Measurements from ENCODE around the gene SP3. TPM values are rescaled to one million over a fixed set of nuclear protein-coding genes. Genes with fewer than 3 reads are reported as not detected.

SP3 gene
- total RNA-seq, 1 donor from 2014 or later = 104 TPM

GRCh38 chr2:173997269-173997668, 32.1 kb upstream of the SP3 start:
- peak; percentile 71 for DNase-seq (ENCODE audit: low spot score)

GRCh38 chr2:173996766-173997165, 31.6 kb upstream of the SP3 start:
- no peak for DNase-seq (ENCODE audit: low spot score)

DNA sequence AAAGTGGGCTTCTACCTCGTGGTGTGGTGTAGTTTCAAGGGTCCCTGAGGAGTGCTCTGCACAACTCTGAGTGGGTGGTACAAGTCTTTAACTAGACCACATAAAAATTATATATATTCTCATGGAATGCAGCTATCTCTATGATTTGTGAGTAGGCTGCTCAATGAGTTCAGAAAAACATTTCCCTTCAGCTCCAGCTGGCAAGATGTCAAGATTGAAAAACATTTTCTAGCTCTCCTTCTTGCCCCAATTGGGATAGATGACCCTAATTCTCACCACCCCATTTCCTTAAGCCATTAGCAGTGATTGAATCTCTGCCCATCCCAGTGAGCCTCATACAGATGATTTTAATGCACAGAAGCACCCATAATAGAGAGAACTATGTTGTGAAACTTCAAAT, 28.3 kb upstream of the SP3 start:
- no peak for DNase-seq (ENCODE audit: low spot score)

DNA sequence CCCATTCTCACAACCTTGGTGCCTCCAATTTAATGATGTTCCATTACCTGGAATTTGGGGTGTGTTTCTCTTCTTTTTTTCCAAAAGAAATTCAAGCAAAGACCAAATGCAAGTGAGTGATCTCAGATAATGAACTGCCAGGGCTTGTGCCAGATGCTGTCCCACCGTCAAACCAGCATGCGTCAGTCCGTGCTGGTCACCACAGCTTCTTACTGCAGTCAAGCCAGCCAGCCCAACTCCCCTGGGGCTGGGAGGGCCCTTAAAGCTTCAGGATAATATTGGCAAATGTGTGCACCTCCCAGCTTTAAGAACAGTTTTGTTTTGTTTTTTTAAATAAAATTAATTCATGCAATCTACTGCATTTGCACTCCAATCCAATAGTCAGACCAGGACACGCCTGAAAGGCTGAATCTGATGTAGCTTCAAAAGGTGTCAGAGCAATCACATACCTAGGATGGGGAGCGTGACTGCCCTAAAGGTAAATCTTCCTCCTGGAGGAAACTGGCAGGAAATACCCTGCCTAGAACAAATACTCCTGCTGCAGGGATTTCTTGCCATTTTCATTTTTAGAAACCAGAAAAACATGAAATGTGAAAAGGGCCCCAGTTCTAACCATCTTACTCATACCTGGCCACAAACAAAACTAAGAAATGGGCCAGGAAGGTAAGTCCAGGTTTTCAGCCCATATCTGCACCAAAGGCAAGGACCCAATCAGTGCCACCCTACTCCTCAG, 26.8 kb upstream of the SP3 start:
- DNase-seq (ENCODE audit: low spot score) = no peak

- peak; percentile 85 for DNase-seq (ENCODE audit: low spot score)
Observed at GRCh38 chr2:173990970-173991819, 26.0 kb upstream of the SP3 start.

GRCh38 chr2:173990245-173990644, 25.1 kb upstream of the SP3 start:
- no peak for DNase-seq (ENCODE audit: low spot score)

DNA sequence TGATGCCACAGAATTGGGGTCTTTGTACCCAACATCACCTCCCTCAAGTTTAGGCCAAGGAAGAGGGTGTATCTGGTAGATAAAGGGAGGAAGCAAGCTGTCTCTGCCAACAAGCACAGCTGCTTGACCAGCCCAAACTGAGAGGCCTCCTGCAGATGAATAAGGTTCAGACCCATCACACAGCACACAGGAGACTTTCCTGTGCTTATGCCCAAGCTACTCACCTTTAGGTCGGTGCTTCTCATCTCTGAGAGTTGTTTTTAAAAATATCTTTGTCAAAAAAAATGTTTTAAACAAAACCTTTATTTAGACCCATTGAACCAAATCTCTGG, 24.7 kb upstream of the SP3 start:
- DNase-seq (ENCODE audit: low spot score) = no peak

- DNase-seq (ENCODE audit: low spot score) = no peak
Observed at GRCh38 chr2:173989160-173989883, 24.1 kb upstream of the SP3 start.

- DNase-seq (ENCODE audit: low spot score) = no peak
Observed at GRCh38 chr2:173986805-173987204, 21.6 kb upstream of the SP3 start.

DNA sequence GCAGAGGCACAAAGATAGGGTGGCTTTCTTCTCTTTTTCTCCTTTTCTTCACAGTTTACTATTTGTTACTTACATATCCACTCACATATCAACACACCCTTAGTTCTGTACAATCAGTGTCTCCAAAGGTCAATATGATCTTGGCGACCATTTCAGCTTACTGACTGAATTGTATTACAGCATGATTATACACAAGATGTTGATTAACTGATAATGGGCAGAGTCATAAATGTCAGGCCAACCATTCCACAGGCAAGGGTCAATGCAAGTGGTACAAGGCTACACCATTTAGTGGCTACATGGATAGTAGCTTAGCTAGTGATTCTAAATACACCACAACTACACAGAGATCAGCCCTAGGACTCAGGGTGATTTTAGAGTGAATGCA, 20.4 kb upstream of the SP3 start:
- DNase-seq (ENCODE audit: low spot score) = no peak

GRCh38 chr2:173984866-173985604, 19.9 kb upstream of the SP3 start:
- DNase-seq (ENCODE audit: low spot score) = no peak

GRCh38 chr2:173983391-173983871, 18.3 kb upstream of the SP3 start:
- DNase-seq (ENCODE audit: low spot score) = no peak

GRCh38 chr2:173982918-173983317, 17.7 kb upstream of the SP3 start:
- DNase-seq (ENCODE audit: low spot score) = peak; percentile 75

DNA sequence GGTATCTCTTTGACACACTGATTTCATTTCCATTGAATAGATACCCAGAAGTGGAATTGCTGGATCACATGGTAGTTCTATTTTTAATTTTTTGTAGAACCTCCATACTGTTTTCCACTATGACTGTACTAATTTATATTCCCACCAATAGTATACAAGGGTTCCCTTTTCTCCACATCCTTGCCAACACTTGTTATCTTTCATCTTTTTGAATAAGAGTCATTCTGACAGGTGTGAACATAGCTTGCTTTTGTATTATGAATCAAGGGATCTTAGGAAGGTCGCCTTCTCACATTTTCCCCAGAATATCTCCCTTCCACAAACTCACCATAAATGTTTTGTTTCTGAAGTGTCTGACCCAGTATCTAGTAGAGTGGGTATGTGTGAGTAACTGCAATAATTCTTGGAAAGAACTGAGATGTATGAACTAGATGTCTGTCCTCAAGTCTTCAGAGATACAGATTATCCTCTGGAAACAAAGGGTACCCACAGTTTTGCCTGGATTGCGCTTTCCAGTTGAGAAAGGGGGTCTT, 17.1 kb upstream of the SP3 start:
- DNase-seq (ENCODE audit: low spot score) = no peak

DNA sequence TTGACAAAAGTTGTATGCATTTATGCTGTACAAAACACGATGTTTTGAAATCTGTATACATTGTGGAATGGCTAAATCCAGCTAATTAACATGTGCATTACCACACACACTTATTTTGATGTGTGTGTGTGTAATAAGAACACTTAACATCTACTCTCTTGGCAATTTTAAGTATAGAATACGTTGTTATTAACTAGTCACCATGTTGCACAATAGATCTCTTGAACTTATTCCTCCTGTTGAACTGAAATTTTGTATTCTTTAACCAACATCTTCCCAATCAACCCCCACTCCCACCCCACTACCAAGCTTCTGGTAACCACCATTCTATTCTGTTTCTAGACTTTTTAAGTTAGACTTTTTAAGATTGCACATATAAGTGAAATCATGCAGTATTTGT, 16.3 kb upstream of the SP3 start:
- no peak for DNase-seq (ENCODE audit: low spot score)

DNA sequence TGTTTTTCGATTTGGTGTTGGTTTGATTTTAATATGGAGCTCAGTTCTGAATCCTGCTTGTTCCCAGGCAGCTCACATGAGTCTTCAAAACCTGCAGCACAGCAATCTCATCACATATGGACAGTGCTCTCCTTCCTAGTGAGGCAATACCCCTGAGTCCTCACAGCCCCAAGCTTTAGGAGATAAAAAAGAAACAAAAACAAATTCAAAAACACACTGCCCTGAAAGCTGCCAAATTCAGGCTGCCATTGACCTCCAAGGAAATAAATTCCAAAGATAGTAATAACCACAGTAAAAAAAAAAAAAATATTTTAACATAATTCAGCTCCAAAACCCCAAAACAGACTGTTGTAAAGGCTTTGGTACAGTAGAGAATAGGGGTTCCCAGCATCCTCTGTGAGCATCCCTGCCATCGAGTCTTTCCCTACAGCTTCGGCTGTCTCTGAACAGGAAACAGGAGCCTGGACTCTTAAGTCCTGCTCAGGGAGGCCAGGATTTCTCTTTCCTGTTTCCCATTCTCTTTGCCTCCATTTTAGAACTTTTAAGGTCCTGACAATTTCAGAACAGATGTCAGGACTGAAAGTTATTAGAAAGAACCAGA, 14.7 kb upstream of the SP3 start:
- DNase-seq (ENCODE audit: low spot score) = no peak

DNA sequence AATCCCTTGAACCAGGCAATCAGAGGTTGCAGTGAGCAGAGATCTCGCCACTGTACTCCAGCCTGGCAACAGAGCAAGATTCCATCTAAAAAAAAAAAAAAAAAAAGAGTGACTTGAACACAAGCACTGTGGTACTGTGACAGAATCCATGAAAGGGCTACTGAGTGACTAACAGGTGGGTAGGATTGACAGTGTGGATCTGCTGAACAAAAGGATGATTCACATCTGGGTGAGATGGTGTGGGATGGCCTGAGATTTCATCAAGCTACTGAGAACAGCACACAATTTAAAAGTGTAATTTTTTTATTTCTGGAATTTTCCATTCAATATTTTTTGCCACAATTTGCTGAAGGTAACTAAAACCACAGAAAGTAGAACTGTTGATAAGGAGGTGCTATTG, 13.3 kb upstream of the SP3 start:
- no peak for DNase-seq (ENCODE audit: low spot score)

DNA sequence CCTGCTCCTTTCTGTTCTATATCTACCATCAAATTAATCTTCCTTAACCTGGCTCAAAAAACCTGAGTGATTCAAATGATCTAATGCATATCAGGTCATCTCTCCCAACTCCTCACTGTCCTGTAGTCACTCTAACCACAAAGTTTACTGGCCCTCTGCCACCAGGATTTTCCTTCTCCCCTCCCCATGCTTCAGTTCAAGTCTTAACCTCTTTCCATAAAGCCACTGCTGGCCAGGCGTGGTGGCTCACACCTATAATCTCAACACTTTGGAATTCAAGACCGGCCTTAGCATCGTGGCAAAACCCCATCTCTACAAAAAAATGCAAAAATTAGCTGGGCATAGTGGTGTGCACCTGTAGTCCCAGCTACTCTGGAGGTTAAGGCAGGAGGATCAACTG, 7.5 kb upstream of the SP3 start:
- DNase-seq (ENCODE audit: low spot score) = no peak

- no peak for DNase-seq (ENCODE audit: low spot score)
Observed at GRCh38 chr2:173972165-173972564, 7.0 kb upstream of the SP3 start.

DNA sequence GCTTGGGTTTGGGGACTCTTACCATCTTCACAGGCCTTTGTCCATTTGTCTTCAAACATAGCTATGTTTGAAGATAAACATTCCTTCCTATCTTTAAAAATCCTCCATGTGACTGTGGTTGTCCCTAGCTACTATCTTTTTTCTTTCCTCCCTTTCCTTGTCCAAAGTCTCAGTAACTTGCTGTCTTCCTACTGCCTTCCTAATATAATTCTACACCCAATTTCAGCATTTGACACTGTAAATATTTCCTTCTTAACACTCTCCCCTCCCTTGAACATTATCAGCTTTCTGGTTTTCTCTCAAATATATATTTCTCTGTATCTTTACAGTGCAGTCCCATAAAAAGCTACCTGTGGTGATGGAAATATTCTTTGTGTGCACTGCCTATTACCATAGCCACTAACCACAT, 5.3 kb upstream of the SP3 start:
- DNase-seq (ENCODE audit: low spot score) = no peak

GRCh38 chr2:173969886-173970285, 4.7 kb upstream of the SP3 start:
- no peak for DNase-seq (ENCODE audit: low spot score)

All from ureter (tissue), 1 donor.